Measurements from ENCODE around the gene ATF4.
"Not testable (repeated sequence)": the region's sequence is repeated elsewhere in the genome, so short reads cannot be mapped to it uniquely, and the experiment has no call there.

GRCh38 chr22:39522091-39522490, 1.7 kb downstream of the ATF4 start:
- TF ChIP-seq CTCF (conservative IDR thresholded peaks at IDR 0.05); ZFX (IDR thresholded peaks at IDR 0.05): not testable (repeated sequence)
